GM06990 (cell line): ENCODE results near the gene TENM3.
"Not testable (repeated sequence)": the region's sequence is repeated elsewhere in the genome, so short reads cannot be mapped to it uniquely, and the experiment has no call there.

Experiments
- DNase-seq: peaks from one replicate; pipeline ENCODE4 v3.0.0-alpha.2; 2011; ENCODE audit not compliant: insufficient read length; ENCODE audit errors: extremely low read depth
- H3K27me3 ChIP-seq: replicated peaks from 2 replicates; pipeline ENCODE4 v1.6.0; 2011; ENCODE audit warnings: low read length; ENCODE audit not compliant: control insufficient read depth, insufficient read depth
- H3K36me3 ChIP-seq: 2 replicates; pipeline ENCODE4 v1.5.1; 2011; ENCODE audit warnings: low read length; ENCODE audit not compliant: control insufficient read depth, insufficient read depth
- H3K4me3 ChIP-seq: replicated peaks from 2 replicates; pipeline ENCODE4 v1.5.1; 2011; ENCODE audit warnings: low read depth, mild to moderate bottlenecking, control low read depth, low read length
- CTCF ChIP-seq: IDR thresholded peaks from 2 replicates; pipeline ENCODE4 v1.5.1; 2011; ENCODE audit warnings: low read length, control low read depth, mild to moderate bottlenecking, inconsistent platforms; ENCODE audit not compliant: insufficient read depth, poor library complexity, severe bottlenecking

The TENM3 gene

GRCh38 chr4:182809417-182810102, 566.4 kb downstream of the TENM3 start:
- TF ChIP-seq CTCF = peak; percentile 28
- no peak for DNase-seq
- Histone ChIP-seq H3K4me3 (no peak overlapping the region), H3K27me3 (no peaks in the 10 kb centered on the region), H3K36me3 (no peaks in the 10 kb centered on the region)

- DNase-seq = no peak
- no peak for TF ChIP-seq CTCF
- Histone ChIP-seq H3K4me3 (no peak overlapping the region), H3K27me3 (no peaks in the 10 kb centered on the region), H3K36me3 (no peaks in the 10 kb centered on the region)
Observed at GRCh38 chr4:182810103-182810615, 567.0 kb downstream of the TENM3 start.

- Histone ChIP-seq H3K4me3 (no peak overlapping the region), H3K36me3 (no peaks in the 10 kb centered on the region), H3K27me3 (no peaks in the 10 kb centered on the region)
- no peak for DNase-seq
- TF ChIP-seq CTCF = no peak
Observed at GRCh38 chr4:182812916-182813315, 569.7 kb downstream of the TENM3 start.

- not testable (repeated sequence) for DNase-seq, H3K27me3 ChIP-seq, H3K36me3 ChIP-seq, H3K4me3 ChIP-seq
Observed at GRCh38 chr4:182814065-182814464, 570.9 kb downstream of the TENM3 start.

GRCh38 chr4:182818926-182819730, 575.9 kb downstream of the TENM3 start:
- H3K36me3 ChIP-seq = no peaks in the 10 kb centered on the region
- H3K4me3 ChIP-seq = no peak overlapping the region
- no peaks in the 10 kb centered on the region for H3K27me3 ChIP-seq
- no peak for DNase-seq
- TF ChIP-seq CTCF = no peak

GRCh38 chr4:182819751-182820150, 576.5 kb downstream of the TENM3 start:
- TF ChIP-seq CTCF = no peak
- H3K27me3 ChIP-seq = no peaks in the 10 kb centered on the region
- DNase-seq = no peak
- H3K36me3 ChIP-seq = no peaks in the 10 kb centered on the region
- no peak overlapping the region for H3K4me3 ChIP-seq
